Measurements from ENCODE around the gene EPHA7. TPM values are rescaled to one million over a fixed set of nuclear protein-coding genes. Genes with fewer than 3 reads are reported as not detected.

EPHA7 gene
- total and polyA plus RNA-seq, 2 of the 13 experiments (the other 11 are each of a cell fraction or from before 2014, with no cell fraction given): not detected

GRCh38 chr6:93293872-93294271, 125.5 kb downstream of the EPHA7 start (continued):
- TF ChIP-seq BORCS8-MEF2B (CRISPR knock-in tag; IDR thresholded peaks at IDR 0.05) (no peak), HNRNPLL (IDR thresholded peaks at IDR 0.05; ENCODE audit: low read depth, low read length, poor library complexity, severe bottlenecking) (no peak), RFX3 (CRISPR knock-in tag; IDR thresholded peaks at IDR 0.05) (no peak), ZFP90 (CRISPR knock-in tag; IDR thresholded peaks at IDR 0.05; ENCODE audit: borderline replicate concordance) (no peak), FOXA1 (IDR thresholded peaks at IDR 0.05) (no peak), FOXA1 (CRISPR knock-in tag; IDR thresholded peaks at IDR 0.05) (no peak)

GRCh38 chr6:93293460-93293859, 125.9 kb downstream of the EPHA7 start:
- no peaks in the 10 kb centered on the region for H3K27me3 ChIP-seq (ENCODE audit: control insufficient read depth in 1 of 2, insufficient read depth in 2 of 2, low read length in 2 of 2)
- no TSS peak for BruUV-seq (replicated peaks)
- no peak overlapping the region for H3K4me3 ChIP-seq (replicated peaks in 1 of 3; ENCODE audit: insufficient read depth in 1 of 3, low read depth in 2 of 3, low read length in 3 of 3)
- no peak overlapping the region for H3K27ac ChIP-seq (ENCODE audit: extremely low read length, insufficient read depth, low read length)
- no peaks in the 10 kb centered on the region for H4K20me1 ChIP-seq (ENCODE audit: insufficient read depth, low read length)
- DNase-seq (ENCODE audit: low spot score) (no peak), ATAC-seq (no peak), FAIRE-seq (no peak)
- ChIA-PET CTCF (ENCODE audit: low intra/inter-chr PET ratio, low total read pairs) (no interaction called here), POLR2A (no interaction called here)
- H3K79me2 ChIP-seq (ENCODE audit: insufficient read depth, low read length): no peaks in the 10 kb centered on the region
- in situ Hi-C loops (cut with HindIII; ENCODE audit: extremely low pct_ligation_motif_present, low pct_unique_long_range_greater_than_20kb): no loop called here
- H3K9me3 ChIP-seq (ENCODE audit: low read length): no peaks in the 10 kb centered on the region
- no peak overlapping the region for H3K4me2 ChIP-seq (ENCODE audit: low read depth, low read length)
- no peak overlapping the region for H3K9ac ChIP-seq (ENCODE audit: insufficient read depth, low read depth, low read length)
- H2AFZ ChIP-seq (ENCODE audit: low read length): no peak overlapping the region
- 2% methylated on average over 4 of the region's 4 CpGs for WGBS (ENCODE audit: low lambda C conversion rate)
- TF ChIP-seq RORA (CRISPR knock-in tag; IDR thresholded peaks at IDR 0.05) (no peak), HOMEZ (CRISPR knock-in tag; IDR thresholded peaks at IDR 0.05; ENCODE audit: low read depth) (no peak), SMARCC2 (IDR thresholded peaks at IDR 0.05) (no peak), ZNF564 (CRISPR knock-in tag; IDR thresholded peaks at IDR 0.05) (no peak), ZBTB43 (CRISPR knock-in tag; conservative IDR thresholded peaks at IDR 0.05) (no peak), ARNT (IDR thresholded peaks at IDR 0.05) (no peak), ELK4 (CRISPR knock-in tag; IDR thresholded peaks at IDR 0.05; ENCODE audit: borderline replicate concordance) (no peak)
- TF ChIP-seq, protein P1, sequence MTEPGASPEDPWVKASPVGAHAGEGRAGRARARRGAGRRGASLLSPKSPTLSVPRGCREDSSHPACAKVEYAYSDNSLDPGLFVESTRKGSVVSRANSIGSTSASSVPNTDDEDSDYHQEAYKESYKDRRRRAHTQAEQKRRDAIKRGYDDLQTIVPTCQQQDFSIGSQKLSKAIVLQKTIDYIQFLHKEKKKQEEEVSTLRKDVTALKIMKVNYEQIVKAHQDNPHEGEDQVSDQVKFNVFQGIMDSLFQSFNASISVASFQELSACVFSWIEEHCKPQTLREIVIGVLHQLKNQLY (CRISPR knock-in tag; IDR thresholded peaks at IDR 0.05): no peak
- no peaks in the 10 kb centered on the region for H3K4me1 ChIP-seq (ENCODE audit: insufficient read depth, low read length)
- intact Hi-C loops (cut with micrococcal nuclease; ENCODE audit: unreplicated experiment): no loop called here
- H3K36me3 ChIP-seq (replicated peaks in 1 of 2; ENCODE audit: control insufficient read depth in 1 of 2, insufficient read depth in 2 of 2, low read length in 2 of 2): no peaks in the 10 kb centered on the region
